ENCODE data around the gene SCN10A.

GRCh38 chr3:38707730-38708129, 108.3 kb downstream of the SCN10A start:
- TF ChIP-seq CTCF (CRISPR knock-in tag; IDR thresholded peaks at IDR 0.05) = no peak
- TF ChIP-seq E2F5 (CRISPR knock-in tag; conservative IDR thresholded peaks at IDR 0.05) = no peak
- no peak for TF ChIP-seq POLR2G (IDR thresholded peaks at IDR 0.05; ENCODE audit: low read depth, low read length)
- TF ChIP-seq POLR2AphosphoS5 (IDR thresholded peaks at IDR 0.05; ENCODE audit: low read depth, low read length) = no peak
- no peak for TF ChIP-seq MED13 (CRISPR knock-in tag; IDR thresholded peaks at IDR 0.05)
- TF ChIP-seq ASH2L (IDR thresholded peaks at IDR 0.05; ENCODE audit: insufficient read length, low read depth, low read length) = no peak
- TF ChIP-seq ZMYM2 (CRISPR knock-in tag; IDR thresholded peaks at IDR 0.05) = no peak
- TF ChIP-seq FOXA3 (CRISPR knock-in tag; IDR thresholded peaks at IDR 0.05) = no peak
- TF ChIP-seq POLR2A (IDR thresholded peaks at IDR 0.05; ENCODE audit: insufficient read depth in 1 of 2, low read depth in 2 of 2, low read length in 2 of 2) = no peak
- TF ChIP-seq E2F1 (CRISPR knock-in tag; IDR thresholded peaks at IDR 0.05) = no peak
- no peak for TF ChIP-seq NONO (IDR thresholded peaks at IDR 0.05)
- TF ChIP-seq NONO (CRISPR knock-in tag; conservative IDR thresholded peaks at IDR 0.05) = no peak
- TF ChIP-seq EHMT2 (IDR thresholded peaks at IDR 0.05; ENCODE audit: borderline replicate concordance, low read depth, low read length) = no peak
- no peak for TF ChIP-seq STAT6 (CRISPR knock-in tag; IDR thresholded peaks at IDR 0.05; ENCODE audit: borderline replicate concordance)
- no peak for TF ChIP-seq ZIK1 (CRISPR knock-in tag; IDR thresholded peaks at IDR 0.05; ENCODE audit: borderline replicate concordance, low read depth)

All from HepG2 (cell line).